Gastrocnemius medialis (tissue), 4 donors: Measurements from ENCODE around the gene ARHGEF37.

Source experiments
- CTCF ChIP-seq, 5 experiments: fragments of 450-650 bp in 3 of 5; fragments of 200-600 bp in 2 of 5; sonication (generic) in 2 of 5; IDR thresholded peaks in 4 of 5; conservative IDR thresholded peaks in 1 of 5; 1 replicate in 4 of 5; 2 replicates in 1 of 5; pipeline ENCODE4 v1.5.1; 2016 to 2019; ENCODE audit warnings: antibody characterized with exemption in 5 of 5, mild to moderate bottlenecking in 3 of 5, moderate library complexity in 3 of 5
- POLR2A ChIP-seq, 2 donors: fragments of 450-650 bp; IDR thresholded peaks; one replicate each; pipeline ENCODE4 v1.6.1; 2017; ENCODE audit warnings: antibody characterized with exemption in 2 of 2, mild to moderate bottlenecking in 2 of 2, moderate library complexity in 2 of 2

GRCh38 chr5:149588936-149589335 lies 7.6 kb downstream of the ARHGEF37 start:
- TF ChIP-seq CTCF (IDR thresholded peaks at IDR 0.05 in 4 of 5, conservative IDR thresholded peaks at IDR 0.05 in 1 of 5) (no peak), POLR2A (IDR thresholded peaks at IDR 0.05) (no peak)
